GM10266 (cell line): Measurements from ENCODE around the gene PBX1.

Experiments
- DNase-seq: peaks from one replicate; pipeline ENCODE4 v3.0.0; 2012; ENCODE audit errors: extremely low spot score
- TF ChIP-seq, protein P1 (sequence below): IDR thresholded peaks from 2 replicates; pipeline ENCODE4 v1.5.1; 2012; ENCODE audit warnings: mild to moderate bottlenecking, low read depth; ENCODE audit not compliant: control insufficient read depth, insufficient read depth; ENCODE audit errors: missing control alignments

PBX1 gene

DNA sequence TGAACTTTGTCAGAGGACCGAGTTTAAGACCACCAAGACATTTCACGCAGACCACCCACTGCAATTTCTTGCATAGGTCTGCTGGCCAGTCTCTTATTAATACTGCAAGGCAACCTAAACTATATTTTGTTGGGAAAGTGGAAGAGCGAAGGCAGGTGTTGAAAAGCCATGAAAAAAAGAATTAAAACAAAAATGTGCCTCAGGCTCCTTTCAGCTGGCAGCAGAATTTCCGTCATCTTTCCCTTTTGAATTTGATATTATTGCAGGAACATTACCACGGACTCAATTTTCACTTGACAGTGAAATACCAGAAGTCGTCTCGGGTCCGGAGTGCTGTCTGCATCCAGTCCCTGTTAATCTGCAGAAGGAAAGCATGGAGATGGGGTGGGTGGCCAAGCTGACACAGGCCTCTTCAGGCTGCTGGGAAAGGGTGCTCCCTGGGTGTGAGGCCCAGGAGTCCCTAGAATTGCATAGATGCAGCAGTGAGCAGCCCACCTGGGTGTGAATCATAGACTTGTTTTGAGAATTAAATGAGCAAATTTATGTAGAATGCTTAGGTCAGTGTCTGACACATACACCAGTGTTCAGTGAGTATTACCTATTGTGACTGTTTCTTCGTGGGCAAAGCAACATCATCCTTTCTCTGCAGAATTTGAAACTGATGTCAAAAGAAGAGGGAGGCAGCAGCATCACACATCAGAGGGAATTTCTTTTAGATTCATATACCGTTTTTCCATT, 150.7 kb downstream of the PBX1 start:
- no peak for DNase-seq
- TF ChIP-seq, protein P1, sequence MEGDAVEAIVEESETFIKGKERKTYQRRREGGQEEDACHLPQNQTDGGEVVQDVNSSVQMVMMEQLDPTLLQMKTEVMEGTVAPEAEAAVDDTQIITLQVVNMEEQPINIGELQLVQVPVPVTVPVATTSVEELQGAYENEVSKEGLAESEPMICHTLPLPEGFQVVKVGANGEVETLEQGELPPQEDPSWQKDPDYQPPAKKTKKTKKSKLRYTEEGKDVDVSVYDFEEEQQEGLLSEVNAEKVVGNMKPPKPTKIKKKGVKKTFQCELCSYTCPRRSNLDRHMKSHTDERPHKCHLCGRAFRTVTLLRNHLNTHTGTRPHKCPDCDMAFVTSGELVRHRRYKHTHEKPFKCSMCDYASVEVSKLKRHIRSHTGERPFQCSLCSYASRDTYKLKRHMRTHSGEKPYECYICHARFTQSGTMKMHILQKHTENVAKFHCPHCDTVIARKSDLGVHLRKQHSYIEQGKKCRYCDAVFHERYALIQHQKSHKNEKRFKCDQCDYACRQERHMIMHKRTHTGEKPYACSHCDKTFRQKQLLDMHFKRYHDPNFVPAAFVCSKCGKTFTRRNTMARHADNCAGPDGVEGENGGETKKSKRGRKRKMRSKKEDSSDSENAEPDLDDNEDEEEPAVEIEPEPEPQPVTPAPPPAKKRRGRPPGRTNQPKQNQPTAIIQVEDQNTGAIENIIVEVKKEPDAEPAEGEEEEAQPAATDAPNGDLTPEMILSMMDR: no peak

DNA sequence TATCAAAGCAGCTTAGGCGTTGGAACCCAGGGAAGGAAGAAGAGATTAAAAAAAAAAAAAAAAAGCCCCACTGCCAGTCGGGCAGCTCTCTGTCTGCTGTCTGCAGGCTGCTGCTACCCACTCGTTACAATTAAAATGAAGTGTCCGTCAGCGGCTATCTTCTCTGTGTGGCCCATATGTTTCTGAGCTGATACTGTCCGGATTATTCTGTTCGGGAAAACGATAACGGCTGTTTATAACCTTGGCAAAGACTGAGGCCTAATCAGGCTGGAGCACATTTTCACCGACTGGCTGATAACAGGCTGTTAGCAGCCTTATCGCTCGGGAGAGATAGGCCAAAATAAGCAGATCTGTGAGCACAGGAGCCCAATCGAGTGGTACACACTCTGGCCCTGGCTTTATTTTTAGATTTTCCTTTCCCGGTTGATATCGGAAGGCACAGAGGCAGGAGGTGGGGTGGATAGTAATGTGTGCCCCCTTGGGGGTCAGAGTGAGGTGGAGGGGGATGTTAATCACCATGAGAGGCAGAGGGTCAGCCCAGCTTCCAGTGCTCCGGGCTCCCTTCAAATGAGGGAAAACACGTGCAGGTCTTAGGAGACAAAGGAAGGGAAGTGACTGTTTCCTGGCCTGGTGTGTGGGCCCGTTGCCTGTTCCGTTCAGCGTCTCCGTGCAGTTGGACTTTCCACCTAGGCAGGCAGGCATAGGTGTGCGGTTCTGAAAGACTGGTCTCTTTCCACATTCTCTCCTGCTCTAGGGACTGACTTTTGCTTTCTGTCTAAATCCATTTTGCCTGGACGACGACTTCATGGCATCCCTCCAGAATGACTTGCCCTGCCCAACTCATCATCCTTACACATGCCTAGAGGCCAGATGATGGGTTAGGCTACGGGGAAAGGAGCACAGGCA, 153.4 kb downstream of the PBX1 start:
- TF ChIP-seq, protein P1: no peak
- DNase-seq: no peak

- TF ChIP-seq, protein P1: no peak
- DNase-seq: no peak
Measured at GRCh38 chr1:164713456-164714207, 154.6 kb downstream of the PBX1 start.

DNA sequence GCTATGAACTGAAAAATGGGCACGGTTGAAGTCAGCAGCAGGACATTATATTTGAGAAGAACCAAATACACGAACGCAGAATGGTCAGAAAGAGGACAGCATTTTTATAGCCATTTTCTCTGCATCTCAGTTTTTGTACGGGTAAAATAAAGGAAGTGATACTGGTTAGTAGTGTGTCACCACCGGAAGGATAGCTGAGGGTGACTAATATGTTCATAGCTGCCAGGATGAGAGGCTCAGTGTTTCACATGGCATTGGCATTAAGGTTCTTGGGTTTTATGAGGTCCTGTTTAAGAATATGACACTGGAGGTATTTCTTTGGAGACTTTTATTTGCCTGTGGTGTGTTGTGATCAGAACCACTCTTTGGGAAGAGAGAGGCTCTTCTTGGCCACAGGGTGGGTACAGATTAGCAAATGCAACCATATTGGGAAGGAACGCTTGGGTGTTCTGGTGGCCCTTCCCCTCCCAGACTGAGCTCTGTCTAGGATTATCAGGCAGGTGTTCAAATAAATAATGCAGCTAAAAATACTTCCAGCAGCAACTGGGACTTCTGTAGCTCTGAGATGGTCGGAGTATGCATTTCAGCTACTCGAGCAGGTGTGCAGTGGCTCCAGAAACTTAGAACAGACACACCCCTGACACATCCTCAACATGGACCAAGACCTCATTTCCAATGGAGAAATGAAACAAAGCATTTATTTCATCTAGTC, 158.2 kb downstream of the PBX1 start:
- no peak for DNase-seq
- TF ChIP-seq, protein P1: no peak

DNA sequence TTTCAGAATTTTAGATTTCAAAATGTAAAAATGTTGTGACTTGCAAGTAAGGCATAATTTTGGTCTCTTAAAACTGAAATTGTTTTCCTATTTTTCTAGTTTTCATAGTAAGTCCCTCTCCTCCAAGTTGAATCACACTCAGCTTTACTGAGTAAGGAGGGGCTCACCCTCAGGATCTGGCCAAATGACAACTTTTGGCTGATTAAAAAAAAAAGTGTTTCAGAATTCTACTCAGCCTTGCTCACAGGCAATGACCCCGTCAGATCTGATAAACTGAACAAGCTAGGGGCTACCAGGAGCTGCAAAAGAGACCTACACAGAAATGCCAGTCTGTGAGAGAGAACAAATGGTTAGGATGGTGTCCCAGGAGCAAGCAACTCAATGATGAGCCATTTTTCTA, 159.8 kb downstream of the PBX1 start:
- TF ChIP-seq, protein P1: no peak
- DNase-seq: no peak

- no peak for DNase-seq
- TF ChIP-seq, protein P1: no peak
Measured at GRCh38 chr1:164719676-164720439, 160.9 kb downstream of the PBX1 start.
